ENCODE measurements around the gene GRIA4.

GRIA4 gene

DNA sequence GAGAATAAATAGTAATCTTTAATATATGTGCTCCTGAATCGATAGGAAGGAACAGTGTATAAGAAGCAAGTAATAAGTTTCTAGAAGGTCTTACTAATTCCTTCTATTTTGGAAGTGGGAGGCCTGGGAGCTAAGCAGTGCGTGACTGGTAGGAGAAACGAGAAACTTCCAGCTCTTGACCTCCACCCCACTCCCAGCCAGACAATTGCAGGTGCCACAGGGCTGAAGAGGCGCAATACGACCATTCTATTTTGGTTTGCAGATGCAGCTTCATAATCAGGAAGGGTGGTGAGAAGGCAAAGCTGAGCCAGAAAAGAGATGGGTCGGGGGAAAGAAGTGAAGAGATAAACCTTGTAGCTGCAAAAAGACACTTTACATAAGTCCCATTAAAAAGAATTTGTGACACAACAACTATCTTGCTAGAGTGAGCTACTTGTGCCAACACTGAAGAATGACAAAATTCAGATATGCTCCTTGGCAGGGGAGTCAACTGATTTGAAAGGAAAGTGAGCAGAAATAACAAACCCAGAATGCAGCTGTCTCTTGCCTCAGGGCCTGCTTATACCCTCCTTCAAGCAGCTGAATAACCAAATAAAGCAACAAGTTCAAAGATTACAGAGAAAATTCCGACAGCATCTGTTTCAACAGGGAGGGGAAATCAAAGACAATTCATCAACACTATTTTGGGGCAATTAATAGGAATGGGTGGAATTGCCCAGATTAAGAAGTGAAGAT, 35.1 kb downstream of the GRIA4 start:
- TF ChIP-seq, protein P1, sequence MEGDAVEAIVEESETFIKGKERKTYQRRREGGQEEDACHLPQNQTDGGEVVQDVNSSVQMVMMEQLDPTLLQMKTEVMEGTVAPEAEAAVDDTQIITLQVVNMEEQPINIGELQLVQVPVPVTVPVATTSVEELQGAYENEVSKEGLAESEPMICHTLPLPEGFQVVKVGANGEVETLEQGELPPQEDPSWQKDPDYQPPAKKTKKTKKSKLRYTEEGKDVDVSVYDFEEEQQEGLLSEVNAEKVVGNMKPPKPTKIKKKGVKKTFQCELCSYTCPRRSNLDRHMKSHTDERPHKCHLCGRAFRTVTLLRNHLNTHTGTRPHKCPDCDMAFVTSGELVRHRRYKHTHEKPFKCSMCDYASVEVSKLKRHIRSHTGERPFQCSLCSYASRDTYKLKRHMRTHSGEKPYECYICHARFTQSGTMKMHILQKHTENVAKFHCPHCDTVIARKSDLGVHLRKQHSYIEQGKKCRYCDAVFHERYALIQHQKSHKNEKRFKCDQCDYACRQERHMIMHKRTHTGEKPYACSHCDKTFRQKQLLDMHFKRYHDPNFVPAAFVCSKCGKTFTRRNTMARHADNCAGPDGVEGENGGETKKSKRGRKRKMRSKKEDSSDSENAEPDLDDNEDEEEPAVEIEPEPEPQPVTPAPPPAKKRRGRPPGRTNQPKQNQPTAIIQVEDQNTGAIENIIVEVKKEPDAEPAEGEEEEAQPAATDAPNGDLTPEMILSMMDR (IDR thresholded peaks at IDR 0.05; ENCODE audit: low read depth, low read length, missing control alignments), result no peak
- in situ Hi-C loops (cut with HindIII; ENCODE audit: low sequenced_read_pairs), result no loop called here

DNA sequence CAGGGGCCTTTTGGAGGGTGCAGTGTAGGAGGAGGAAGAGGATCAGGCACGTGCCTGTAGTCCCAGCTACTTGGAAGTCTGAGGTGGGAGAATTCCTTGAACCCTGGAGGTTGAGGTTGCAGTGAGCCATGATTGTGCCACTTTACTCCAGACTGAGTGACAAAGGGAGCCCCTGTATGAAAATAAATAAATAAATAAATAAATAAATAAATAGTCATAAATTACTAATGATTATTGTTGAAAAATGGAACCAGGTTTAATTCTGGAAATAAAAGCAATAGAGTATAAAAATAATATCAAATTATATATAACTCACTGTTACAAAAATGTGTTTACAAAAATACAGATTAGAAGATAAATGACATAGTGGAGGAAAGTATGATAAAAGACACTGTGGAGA, 37.9 kb downstream of the GRIA4 start:
- no peak overlapping the region for H3K4me3 ChIP-seq (ENCODE audit: low read depth, low read length)
- in situ Hi-C loops (cut with HindIII; ENCODE audit: low sequenced_read_pairs), result no loop called here
- no peak for DNase-seq (ENCODE audit: low read depth)
- TF ChIP-seq, protein P1 (IDR thresholded peaks at IDR 0.05; ENCODE audit: low read depth, low read length, missing control alignments), result no peak

More for the DNA sequence above, 35.1 kb downstream of the GRIA4 start:
- H3K4me3 ChIP-seq (ENCODE audit: low read depth, low read length), result no peak overlapping the region
- no peak for DNase-seq (ENCODE audit: low read depth)

DNA sequence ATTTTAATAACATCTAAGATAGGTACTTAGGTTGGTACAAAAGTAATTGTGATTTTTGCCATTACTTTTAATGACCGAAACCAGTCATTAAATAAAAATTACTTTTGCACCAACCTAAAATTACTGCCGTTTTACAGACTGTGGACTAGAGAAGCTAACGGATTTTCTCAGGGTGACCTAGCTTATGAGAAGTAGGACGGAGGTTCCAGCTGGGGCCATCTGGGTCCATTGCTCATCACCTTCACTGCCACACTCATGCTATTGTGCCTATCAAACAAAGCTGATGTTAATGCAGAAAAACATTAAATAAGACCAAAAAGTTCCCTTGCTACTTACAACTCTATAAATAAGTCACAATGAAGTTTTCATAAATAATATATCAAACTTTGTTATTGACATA, 38.9 kb downstream of the GRIA4 start:
- TF ChIP-seq, protein P1 (IDR thresholded peaks at IDR 0.05; ENCODE audit: low read depth, low read length, missing control alignments), result no peak
- no peak overlapping the region for H3K4me3 ChIP-seq (ENCODE audit: low read depth, low read length)
- in situ Hi-C loops (cut with HindIII; ENCODE audit: low sequenced_read_pairs), result no loop called here
- no peak for DNase-seq (ENCODE audit: low read depth)

DNA sequence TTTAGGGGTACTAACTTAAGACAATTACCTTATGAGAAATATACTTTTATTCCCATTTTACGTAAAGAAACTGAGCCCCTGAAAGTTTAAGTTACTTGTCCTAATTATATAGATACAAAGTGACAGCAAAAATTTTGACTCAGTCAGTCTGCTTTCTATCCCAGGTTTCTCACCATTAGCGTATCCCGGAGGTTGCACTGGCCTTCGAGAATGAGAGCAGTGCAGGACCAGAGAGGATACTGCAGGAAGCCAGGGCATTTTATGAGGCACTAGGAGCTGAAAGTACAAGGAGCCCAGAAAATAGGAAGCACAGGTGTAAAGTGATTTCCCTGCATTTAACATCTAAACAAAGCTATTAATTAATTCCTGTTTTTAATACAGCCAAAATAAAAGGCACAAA, 55.4 kb downstream of the GRIA4 start:
- DNase-seq (ENCODE audit: low read depth), result no peak
- in situ Hi-C loops (cut with HindIII; ENCODE audit: low sequenced_read_pairs), result no loop called here
- H3K4me3 ChIP-seq (ENCODE audit: low read depth, low read length), result no peak overlapping the region
- TF ChIP-seq, protein P1 (IDR thresholded peaks at IDR 0.05; ENCODE audit: low read depth, low read length, missing control alignments), result no peak

DNA sequence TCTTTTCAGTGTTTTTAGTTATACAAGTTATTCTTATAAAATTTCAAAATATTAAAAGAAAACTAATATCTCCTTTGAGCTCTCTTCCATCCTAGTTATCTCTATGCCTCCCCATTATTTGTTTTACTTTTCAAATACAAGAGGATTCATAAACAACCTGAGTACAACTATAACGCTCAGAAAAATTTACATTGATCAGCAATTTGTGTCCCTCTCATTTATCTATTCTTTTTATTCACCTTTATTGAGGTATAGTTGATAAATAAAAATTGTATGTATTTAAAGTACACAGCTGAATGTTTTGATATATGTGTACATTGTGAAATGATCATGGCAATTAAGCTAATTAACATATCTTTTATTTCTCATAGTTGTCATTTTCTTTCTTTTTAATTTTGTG, 57.6 kb downstream of the GRIA4 start:
- TF ChIP-seq, protein P1 (IDR thresholded peaks at IDR 0.05; ENCODE audit: low read depth, low read length, missing control alignments), result no peak
- in situ Hi-C loops (cut with HindIII; ENCODE audit: low sequenced_read_pairs), result no loop called here

DNA sequence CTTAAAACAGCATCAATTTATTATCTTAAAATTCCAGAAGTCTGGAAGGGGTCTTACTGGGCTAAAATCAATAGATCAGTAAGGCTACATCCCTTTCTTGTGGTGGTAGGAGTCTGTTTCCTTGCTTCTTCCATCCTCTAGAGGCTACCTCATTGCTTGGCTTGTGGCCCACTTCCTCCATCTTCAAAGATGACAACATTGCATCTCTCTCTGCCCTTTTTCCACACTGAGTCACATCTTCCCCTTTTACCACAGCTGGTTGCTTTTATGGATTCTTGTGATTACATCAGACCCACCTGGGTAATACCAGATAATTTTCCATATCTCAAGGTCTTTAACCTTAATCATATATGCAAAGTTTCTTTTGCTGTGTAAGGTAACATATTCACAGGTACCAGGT, 60.9 kb downstream of the GRIA4 start:
- in situ Hi-C loops (cut with HindIII; ENCODE audit: low sequenced_read_pairs), result no loop called here
- TF ChIP-seq, protein P1 (IDR thresholded peaks at IDR 0.05; ENCODE audit: low read depth, low read length, missing control alignments), result no peak
- DNase-seq (ENCODE audit: low read depth), result no peak
- no peak overlapping the region for H3K4me3 ChIP-seq (ENCODE audit: low read depth, low read length)

More for the DNA sequence above, 57.6 kb downstream of the GRIA4 start:
- DNase-seq (ENCODE audit: low read depth), result no peak
- no peak overlapping the region for H3K4me3 ChIP-seq (ENCODE audit: low read depth, low read length)
